Measurements from ENCODE around the gene NDUFAF4. TPM values are rescaled to one million over a fixed set of nuclear protein-coding genes. Genes with fewer than 3 reads are reported as not detected.

Gene NDUFAF4
- total RNA-seq, 1 donor from 2014 or later = 33.3 TPM

DNA sequence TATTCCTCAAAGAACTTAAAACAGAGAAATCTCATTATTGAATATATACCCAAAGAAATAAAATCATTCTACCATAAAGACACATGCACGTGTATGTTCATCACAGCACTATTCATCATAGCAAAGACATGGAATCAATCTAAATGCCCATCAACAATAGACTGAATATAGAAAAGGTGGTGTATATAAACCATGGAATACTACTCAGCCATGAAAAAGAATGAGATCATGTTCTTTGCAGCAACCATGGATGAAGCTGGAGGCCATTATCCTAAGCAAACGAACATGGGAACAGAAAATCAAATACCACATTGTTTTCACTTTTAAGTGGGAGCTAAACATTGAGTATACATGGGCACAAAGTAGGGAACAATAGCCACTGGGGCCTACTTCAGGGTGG, 48.1 kb downstream of the NDUFAF4 start:
- H3K4me3 Mint-ChIP-seq (ENCODE audit: unreplicated experiment) = no peak overlapping the region
- no peaks in the 10 kb centered on the region for H3K4me1 Mint-ChIP-seq (ENCODE audit: unreplicated experiment)
- no peaks in the 10 kb centered on the region for H3K9me3 Mint-ChIP-seq (ENCODE audit: unreplicated experiment)
- no peak overlapping the region for H3K27ac Mint-ChIP-seq (ENCODE audit: unreplicated experiment)
- H3K36me3 Mint-ChIP-seq (ENCODE audit: low read depth, unreplicated experiment) = no peaks in the 10 kb centered on the region
- TF ChIP-seq, protein P1, sequence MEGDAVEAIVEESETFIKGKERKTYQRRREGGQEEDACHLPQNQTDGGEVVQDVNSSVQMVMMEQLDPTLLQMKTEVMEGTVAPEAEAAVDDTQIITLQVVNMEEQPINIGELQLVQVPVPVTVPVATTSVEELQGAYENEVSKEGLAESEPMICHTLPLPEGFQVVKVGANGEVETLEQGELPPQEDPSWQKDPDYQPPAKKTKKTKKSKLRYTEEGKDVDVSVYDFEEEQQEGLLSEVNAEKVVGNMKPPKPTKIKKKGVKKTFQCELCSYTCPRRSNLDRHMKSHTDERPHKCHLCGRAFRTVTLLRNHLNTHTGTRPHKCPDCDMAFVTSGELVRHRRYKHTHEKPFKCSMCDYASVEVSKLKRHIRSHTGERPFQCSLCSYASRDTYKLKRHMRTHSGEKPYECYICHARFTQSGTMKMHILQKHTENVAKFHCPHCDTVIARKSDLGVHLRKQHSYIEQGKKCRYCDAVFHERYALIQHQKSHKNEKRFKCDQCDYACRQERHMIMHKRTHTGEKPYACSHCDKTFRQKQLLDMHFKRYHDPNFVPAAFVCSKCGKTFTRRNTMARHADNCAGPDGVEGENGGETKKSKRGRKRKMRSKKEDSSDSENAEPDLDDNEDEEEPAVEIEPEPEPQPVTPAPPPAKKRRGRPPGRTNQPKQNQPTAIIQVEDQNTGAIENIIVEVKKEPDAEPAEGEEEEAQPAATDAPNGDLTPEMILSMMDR (IDR thresholded peaks at IDR 0.05; ENCODE audit: unreplicated experiment) = no peak
- no peak for DNase-seq (ENCODE audit: low spot score)
- H3K27me3 Mint-ChIP-seq (ENCODE audit: unreplicated experiment) = no peaks in the 10 kb centered on the region

DNA sequence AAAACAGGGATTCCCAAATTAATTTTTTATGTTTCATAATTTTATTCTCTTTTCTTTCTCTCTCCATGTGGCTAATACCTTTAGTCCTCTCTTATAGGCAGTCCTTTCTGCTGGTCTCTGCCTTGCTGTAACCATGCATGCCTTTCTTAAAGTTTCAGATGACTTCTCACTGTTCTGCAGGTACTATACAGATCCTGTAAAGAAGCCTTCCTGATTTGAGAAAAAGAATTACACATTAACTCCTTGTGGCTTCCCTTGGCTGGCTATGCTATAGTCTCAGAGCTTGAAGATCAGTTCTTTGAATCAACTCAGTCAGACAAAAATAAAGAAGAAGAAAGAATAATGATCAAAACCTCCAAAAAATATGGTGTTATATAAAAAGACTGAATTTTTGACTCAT, 53.2 kb downstream of the NDUFAF4 start:
- Mint-ChIP-seq H3K36me3 (ENCODE audit: low read depth, unreplicated experiment) (no peaks in the 10 kb centered on the region), H3K4me3 (ENCODE audit: unreplicated experiment) (no peak overlapping the region), H3K4me1 (ENCODE audit: unreplicated experiment) (no peaks in the 10 kb centered on the region), H3K27me3 (ENCODE audit: unreplicated experiment) (no peaks in the 10 kb centered on the region), H3K9me3 (ENCODE audit: unreplicated experiment) (no peaks in the 10 kb centered on the region), H3K27ac (ENCODE audit: unreplicated experiment) (no peak overlapping the region)
- no peak for DNase-seq (ENCODE audit: low spot score)
- TF ChIP-seq, protein P1 (IDR thresholded peaks at IDR 0.05; ENCODE audit: unreplicated experiment) = no peak

DNA sequence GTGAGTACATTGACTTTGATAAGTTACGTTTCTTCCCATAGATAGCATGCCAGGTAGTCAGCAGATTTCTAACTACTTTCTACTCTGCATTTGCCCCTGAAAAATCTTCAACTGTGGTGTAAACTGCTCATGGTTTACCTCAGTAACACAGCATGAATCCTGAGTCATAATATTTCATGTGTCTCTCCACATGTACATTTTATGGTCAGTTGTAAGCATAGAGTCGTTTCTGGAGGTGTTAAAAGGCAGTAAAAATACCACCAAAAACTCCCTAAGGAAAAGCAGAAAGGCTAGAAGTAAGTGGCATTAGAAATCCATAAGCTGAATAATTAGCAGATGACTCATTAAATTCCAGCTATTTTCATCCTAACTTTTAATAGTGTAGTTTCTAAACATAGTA, 56.3 kb downstream of the NDUFAF4 start:
- H3K27me3 Mint-ChIP-seq (ENCODE audit: unreplicated experiment) = no peaks in the 10 kb centered on the region
- no peaks in the 10 kb centered on the region for H3K4me1 Mint-ChIP-seq (ENCODE audit: unreplicated experiment)
- no peaks in the 10 kb centered on the region for H3K36me3 Mint-ChIP-seq (ENCODE audit: low read depth, unreplicated experiment)
- no peak for DNase-seq (ENCODE audit: low spot score)
- no peak overlapping the region for H3K27ac Mint-ChIP-seq (ENCODE audit: unreplicated experiment)
- H3K9me3 Mint-ChIP-seq (ENCODE audit: unreplicated experiment) = no peaks in the 10 kb centered on the region
- no peak overlapping the region for H3K4me3 Mint-ChIP-seq (ENCODE audit: unreplicated experiment)
- TF ChIP-seq, protein P1 (IDR thresholded peaks at IDR 0.05; ENCODE audit: unreplicated experiment) = no peak

Other genes with a start within 250 kb of the NDUFAF4 start
- gene GPR63, start 60.4 kb downstream of the NDUFAF4 start, total RNA-seq (ENCODE audit: unreplicated experiment) = 1.5 TPM
- 0.10 TPM for gene KLHL32, start 26.8 kb upstream of the NDUFAF4 start, total RNA-seq (ENCODE audit: unreplicated experiment)